ENCODE results near the gene DLX3.
A peak's percentile ranks its signal among the peaks of the same experiment; 100 is the strongest.

The DLX3 gene

DNA sequence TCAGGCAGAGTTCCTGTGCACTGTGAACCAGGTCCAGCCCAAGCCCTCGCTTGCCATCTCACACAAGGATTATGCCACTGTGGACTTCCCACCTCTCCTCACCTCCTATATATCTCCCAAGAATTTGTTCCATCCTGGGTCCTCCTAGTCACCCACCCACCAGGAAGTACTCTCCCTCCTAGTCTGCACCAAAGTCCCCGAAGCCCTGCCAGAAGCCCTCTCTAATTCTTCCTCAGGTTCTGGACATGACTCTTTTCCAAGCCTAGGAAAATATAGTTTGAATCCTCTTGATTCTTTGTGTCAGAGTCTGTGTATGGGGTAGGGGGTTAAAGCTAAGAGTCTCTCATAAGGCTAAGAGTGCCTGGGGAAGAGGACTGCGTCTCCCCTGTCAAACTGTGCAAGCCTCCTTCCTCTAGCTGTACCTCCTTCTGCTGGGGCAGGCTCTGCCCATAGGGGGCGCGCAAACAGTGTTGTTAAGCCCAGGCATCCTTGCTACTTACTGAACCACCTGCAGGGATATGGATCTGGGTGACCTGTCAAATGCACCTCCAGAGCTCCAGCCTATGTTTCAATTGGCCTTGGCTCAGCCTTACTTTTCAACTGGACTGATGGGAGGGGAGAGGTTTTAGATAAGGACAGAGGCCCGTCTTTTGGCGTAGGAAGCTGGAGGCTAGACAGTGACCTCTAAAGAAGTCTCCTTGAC is 42.7 kb downstream of the DLX3 start:
- peak; percentile 70 for DNase-seq

- peak; percentile 22 for DNase-seq
Measured at GRCh38 chr17:49951362-49952082, 43.5 kb downstream of the DLX3 start.

- DNase-seq = no peak
Measured at GRCh38 chr17:49949634-49950033, 45.4 kb downstream of the DLX3 start.

DNA sequence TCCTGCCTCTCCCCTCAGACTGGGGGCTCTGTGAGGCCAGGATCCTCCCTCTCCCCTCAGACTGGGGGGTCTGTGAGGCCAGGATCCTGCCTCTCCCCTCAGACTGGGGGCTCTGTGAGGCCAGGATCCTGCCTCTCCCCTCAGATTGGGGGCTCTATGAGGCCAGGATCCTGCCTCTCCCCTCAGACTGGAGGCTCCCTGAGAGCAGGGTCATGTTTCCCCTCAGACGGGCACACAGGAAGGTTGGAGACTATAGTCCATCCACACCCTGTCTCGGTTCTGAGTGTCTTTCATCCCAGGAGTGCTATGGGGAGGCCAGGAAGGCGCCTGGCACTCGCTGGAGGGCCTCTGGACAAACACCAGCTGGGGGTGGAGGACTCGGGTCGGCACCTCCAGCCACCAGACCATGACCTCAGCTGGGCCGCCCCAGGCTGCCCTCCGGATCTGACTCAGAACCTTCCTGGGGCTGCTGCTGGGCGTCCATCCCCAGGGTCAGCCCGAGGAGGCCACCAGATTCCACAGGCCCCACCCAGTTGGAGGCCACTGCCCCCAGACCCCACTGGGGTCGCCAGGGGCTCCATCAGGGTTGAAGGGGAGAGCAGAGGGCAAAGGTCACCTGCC is 48.0 kb downstream of the DLX3 start:
- no peak for DNase-seq

- DNase-seq = no peak
Measured at GRCh38 chr17:49946208-49946607, 48.8 kb downstream of the DLX3 start.

- no peak for DNase-seq
Measured at GRCh38 chr17:49944273-49944870, 50.7 kb downstream of the DLX3 start.

DNA sequence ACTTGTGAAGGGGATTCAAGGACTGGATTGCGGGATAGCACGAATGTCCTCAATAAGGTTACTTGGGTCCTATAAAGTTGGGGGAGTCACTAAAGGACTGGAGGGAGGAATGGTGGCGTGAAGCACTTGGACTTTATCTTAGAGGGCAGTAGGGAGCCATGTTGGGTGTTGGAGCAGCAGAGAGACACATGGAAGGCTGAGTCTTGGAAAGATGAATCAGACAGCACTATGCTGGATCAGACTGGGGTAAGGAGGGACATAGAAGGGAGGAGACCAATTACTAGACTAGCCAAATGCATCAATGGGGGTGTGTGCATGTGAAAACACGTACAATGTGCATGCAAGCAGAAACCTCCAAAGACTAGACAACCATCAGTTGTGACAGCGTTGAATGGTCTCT is 52.1 kb downstream of the DLX3 start:
- no peak for DNase-seq

GRCh38 chr17:49941427-49941826 is 53.6 kb downstream of the DLX3 start:
- no peak for DNase-seq

Measured in EL (cell line).